Measurements from ENCODE around the gene LINC01488. TPM values are rescaled to one million over a fixed set of nuclear protein-coding genes. Genes with fewer than 3 reads are reported as not detected.

LINC01488 gene
- total and polyA plus RNA-seq, 2 of the 13 experiments (the other 11 are each of a cell fraction or from before 2014, with no cell fraction given): 0.26 to 0.58 TPM

DNA sequence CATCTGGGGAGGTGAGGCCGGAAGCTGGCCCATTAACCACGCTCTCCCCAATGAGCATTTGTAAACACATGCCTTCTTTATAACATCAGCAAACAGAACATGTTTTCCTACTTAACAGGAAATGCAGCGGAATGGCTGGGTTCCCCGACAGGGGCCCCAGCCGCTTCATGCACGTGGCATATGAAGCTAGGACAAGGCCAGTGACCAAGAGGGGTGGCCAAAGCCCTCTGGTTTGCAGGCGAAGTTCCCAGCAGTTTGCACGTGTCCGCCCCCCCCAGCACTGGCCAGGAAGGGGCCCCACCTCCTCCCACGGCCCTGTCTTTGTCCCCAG, 38.7 kb upstream of the LINC01488 start (continued):
- TF ChIP-seq, protein P1, sequence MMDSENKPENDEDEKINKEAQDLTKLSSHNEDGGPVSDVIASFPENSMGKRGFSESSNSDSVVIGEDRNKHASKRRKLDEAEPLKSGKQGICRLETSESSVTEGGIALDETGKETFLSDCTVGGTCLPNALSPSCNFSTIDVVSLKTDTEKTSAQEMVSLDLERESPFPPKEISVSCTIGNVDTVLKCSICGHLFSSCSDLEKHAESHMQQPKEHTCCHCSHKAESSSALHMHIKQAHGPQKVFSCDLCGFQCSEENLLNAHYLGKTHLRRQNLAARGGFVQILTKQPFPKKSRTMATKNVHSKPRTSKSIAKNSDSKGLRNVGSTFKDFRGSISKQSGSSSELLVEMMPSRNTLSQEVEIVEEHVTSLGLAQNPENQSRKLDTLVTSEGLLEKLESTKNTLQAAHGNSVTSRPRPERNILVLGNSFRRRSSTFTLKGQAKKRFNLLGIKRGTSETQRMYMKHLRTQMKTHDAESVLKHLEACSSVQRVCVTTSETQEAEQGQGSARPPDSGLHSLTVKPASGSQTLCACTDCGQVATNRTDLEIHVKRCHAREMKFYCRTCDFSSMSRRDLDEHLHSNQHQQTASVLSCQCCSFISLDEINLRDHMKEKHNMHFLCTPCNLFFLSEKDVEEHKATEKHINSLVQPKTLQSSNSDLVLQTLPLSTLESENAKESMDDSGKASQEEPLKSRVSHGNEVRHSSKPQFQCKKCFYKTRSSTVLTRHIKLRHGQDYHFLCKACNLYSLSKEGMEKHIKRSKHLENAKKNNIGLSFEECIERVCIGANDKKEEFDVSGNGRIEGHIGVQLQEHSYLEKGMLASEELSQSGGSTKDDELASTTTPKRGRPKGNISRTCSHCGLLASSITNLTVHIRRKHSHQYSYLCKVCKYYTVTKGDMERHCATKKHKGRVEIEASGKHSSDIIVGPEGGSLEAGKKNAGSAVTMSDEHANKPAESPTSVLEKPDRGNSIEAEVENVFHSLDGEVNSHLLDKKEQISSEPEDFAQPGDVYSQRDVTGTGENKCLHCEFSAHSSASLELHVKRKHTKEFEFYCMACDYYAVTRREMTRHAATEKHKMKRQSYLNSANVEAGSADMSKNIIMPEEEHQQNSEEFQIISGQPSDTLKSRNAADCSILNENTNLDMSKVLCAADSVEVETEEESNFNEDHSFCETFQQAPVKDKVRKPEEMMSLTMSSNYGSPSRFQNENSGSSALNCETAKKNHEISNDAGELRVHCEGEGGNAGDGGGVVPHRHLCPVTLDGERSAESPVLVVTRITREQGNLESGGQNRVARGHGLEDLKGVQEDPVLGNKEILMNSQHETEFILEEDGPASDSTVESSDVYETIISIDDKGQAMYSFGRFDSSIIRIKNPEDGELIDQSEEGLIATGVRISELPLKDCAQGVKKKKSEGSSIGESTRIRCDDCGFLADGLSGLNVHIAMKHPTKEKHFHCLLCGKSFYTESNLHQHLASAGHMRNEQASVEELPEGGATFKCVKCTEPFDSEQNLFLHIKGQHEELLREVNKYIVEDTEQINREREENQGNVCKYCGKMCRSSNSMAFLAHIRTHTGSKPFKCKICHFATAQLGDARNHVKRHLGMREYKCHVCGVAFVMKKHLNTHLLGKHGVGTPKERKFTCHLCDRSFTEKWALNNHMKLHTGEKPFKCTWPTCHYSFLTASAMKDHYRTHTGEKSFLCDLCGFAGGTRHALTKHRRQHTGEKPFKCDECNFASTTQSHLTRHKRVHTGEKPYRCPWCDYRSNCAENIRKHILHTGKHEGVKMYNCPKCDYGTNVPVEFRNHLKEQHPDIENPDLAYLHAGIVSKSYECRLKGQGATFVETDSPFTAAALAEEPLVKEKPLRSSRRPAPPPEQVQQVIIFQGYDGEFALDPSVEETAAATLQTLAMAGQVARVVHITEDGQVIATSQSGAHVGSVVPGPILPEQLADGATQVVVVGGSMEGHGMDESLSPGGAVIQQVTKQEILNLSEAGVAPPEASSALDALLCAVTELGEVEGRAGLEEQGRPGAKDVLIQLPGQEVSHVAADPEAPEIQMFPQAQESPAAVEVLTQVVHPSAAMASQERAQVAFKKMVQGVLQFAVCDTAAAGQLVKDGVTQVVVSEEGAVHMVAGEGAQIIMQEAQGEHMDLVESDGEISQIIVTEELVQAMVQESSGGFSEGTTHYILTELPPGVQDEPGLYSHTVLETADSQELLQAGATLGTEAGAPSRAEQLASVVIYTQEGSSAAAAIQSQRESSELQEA (CRISPR knock-in tag; IDR thresholded peaks at IDR 0.05; ENCODE audit: not compliant biosample characterization): no peak
- no peak for TF ChIP-seq CENPT (CRISPR knock-in tag; IDR thresholded peaks at IDR 0.05; ENCODE audit: low read depth)
- TF ChIP-seq ZNF432 (CRISPR knock-in tag; IDR thresholded peaks at IDR 0.05; ENCODE audit: borderline replicate concordance): no peak
- peak; percentile 66 for TF ChIP-seq ISL2 (CRISPR knock-in tag; IDR thresholded peaks at IDR 0.05)
- TF ChIP-seq, protein P2, sequence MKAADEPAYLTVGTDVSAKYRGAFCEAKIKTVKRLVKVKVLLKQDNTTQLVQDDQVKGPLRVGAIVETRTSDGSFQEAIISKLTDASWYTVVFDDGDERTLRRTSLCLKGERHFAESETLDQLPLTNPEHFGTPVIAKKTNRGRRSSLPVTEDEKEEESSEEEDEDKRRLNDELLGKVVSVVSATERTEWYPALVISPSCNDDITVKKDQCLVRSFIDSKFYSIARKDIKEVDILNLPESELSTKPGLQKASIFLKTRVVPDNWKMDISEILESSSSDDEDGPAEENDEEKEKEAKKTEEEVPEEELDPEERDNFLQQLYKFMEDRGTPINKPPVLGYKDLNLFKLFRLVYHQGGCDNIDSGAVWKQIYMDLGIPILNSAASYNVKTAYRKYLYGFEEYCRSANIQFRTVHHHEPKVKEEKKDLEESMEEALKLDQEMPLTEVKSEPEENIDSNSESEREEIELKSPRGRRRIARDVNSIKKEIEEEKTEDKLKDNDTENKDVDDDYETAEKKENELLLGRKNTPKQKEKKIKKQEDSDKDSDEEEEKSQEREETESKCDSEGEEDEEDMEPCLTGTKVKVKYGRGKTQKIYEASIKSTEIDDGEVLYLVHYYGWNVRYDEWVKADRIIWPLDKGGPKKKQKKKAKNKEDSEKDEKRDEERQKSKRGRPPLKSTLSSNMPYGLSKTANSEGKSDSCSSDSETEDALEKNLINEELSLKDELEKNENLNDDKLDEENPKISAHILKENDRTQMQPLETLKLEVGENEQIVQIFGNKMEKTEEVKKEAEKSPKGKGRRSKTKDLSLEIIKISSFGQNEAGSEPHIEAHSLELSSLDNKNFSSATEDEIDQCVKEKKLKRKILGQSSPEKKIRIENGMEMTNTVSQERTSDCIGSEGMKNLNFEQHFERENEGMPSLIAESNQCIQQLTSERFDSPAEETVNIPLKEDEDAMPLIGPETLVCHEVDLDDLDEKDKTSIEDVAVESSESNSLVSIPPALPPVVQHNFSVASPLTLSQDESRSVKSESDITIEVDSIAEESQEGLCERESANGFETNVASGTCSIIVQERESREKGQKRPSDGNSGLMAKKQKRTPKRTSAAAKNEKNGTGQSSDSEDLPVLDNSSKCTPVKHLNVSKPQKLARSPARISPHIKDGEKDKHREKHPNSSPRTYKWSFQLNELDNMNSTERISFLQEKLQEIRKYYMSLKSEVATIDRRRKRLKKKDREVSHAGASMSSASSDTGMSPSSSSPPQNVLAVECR (CRISPR knock-in tag; IDR thresholded peaks at IDR 0.05; ENCODE audit: borderline replicate concordance): peak; percentile 68; the same call in 1 of the 2 replicates
- TF ChIP-seq ZNF672 (CRISPR knock-in tag; IDR thresholded peaks at IDR 0.05): no peak
- TF ChIP-seq, protein P3, sequence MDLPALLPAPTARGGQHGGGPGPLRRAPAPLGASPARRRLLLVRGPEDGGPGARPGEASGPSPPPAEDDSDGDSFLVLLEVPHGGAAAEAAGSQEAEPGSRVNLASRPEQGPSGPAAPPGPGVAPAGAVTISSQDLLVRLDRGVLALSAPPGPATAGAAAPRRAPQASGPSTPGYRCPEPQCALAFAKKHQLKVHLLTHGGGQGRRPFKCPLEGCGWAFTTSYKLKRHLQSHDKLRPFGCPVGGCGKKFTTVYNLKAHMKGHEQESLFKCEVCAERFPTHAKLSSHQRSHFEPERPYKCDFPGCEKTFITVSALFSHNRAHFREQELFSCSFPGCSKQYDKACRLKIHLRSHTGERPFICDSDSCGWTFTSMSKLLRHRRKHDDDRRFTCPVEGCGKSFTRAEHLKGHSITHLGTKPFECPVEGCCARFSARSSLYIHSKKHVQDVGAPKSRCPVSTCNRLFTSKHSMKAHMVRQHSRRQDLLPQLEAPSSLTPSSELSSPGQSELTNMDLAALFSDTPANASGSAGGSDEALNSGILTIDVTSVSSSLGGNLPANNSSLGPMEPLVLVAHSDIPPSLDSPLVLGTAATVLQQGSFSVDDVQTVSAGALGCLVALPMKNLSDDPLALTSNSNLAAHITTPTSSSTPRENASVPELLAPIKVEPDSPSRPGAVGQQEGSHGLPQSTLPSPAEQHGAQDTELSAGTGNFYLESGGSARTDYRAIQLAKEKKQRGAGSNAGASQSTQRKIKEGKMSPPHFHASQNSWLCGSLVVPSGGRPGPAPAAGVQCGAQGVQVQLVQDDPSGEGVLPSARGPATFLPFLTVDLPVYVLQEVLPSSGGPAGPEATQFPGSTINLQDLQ (CRISPR knock-in tag; IDR thresholded peaks at IDR 0.05): no peak
- TF ChIP-seq ZNF143 (CRISPR knock-in tag; IDR thresholded peaks at IDR 0.05): no peak
- peak; percentile 40; the same call in 1 of the 2 replicates for TF ChIP-seq SMYD3 (CRISPR knock-in tag; IDR thresholded peaks at IDR 0.05)
- 0 out of 2 replicates have a peak, but pooled peaks have one; percentile 60 for TF ChIP-seq ZNF138 (CRISPR knock-in tag; IDR thresholded peaks at IDR 0.05; ENCODE audit: low read depth)
- TF ChIP-seq ZNF761 (CRISPR knock-in tag; conservative IDR thresholded peaks at IDR 0.05): no peak
- TF ChIP-seq, protein P4, sequence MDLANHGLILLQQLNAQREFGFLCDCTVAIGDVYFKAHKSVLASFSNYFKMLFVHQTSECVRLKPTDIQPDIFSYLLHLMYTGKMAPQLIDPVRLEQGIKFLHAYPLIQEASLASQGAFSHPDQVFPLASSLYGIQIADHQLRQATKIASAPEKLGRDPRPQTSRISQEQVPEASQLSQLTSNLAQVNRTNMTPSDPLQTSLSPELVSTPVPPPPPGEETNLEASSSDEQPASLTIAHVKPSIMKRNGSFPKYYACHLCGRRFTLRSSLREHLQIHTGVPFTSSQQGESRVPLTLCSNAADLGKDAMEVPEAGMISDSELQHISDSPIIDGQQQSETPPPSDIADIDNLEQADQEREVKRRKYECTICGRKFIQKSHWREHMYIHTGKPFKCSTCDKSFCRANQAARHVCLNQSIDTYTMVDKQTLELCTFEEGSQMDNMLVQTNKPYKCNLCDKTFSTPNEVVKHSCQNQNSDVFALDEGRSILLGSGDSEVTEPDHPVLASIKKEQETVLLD (CRISPR knock-in tag; IDR thresholded peaks at IDR 0.05; ENCODE audit: low read depth): no peak
